GM12878 (cell line): ENCODE results near the gene NAB1. TPM values are rescaled to one million over a fixed set of nuclear protein-coding genes. Genes with fewer than 3 reads are reported as not detected.

Experiments
- BCL11A ChIP-seq: IDR thresholded peaks from 2 replicates; pipeline ENCODE4 v1.6.1; 2011; ENCODE audit warnings: low read depth, low read length
- BCL3 ChIP-seq: IDR thresholded peaks from 2 replicates; pipeline ENCODE4 v1.6.1; 2011; ENCODE audit warnings: borderline replicate concordance, low read depth, mild to moderate bottlenecking, moderate library complexity, low read length; ENCODE audit not compliant: insufficient read depth, poor library complexity, severe bottlenecking
- CEBPB ChIP-seq, 2 experiments: fragments of 150-350 bp in 1 of 2; IDR thresholded peaks; 2 replicates each; pipeline ENCODE4 v1.6.1; 2012 to 2014; ENCODE audit warnings: low read depth in 2 of 2, low read length in 2 of 2, borderline replicate concordance in 1 of 2, inconsistent platforms in 1 of 2
- FOS ChIP-seq: IDR thresholded peaks from 3 replicates; pipeline ENCODE4 v1.6.1; 2011; ENCODE audit warnings: borderline replicate concordance; ENCODE audit not compliant: insufficient read length; ENCODE audit errors: extremely low read depth
- GABPA ChIP-seq: IDR thresholded peaks from 2 replicates; pipeline ENCODE4 v1.6.1; 2014; ENCODE audit warnings: antibody characterized with exemption, low read depth, mild to moderate bottlenecking, inconsistent platforms
- HDAC2 ChIP-seq: fragments of 200-600 bp; sonication (generic); IDR thresholded peaks from 2 replicates; pipeline ENCODE4 v1.6.1; 2017
- HDAC6 ChIP-seq: fragments of 200-600 bp; sonication (generic); IDR thresholded peaks from one replicate; pipeline ENCODE4 v1.8.0; 2017; ENCODE audit warnings: antibody characterized with exemption; ENCODE audit not compliant: unreplicated experiment
- IKZF2 ChIP-seq, 2 experiments: fragments of 450-650 bp; IDR thresholded peaks; 2 replicates each; pipeline ENCODE4 v1.6.1; 2017; ENCODE audit warnings: mild to moderate bottlenecking in 2 of 2, moderate library complexity in 2 of 2
- JUNB ChIP-seq: IDR thresholded peaks from 2 replicates; pipeline ENCODE4 v1.6.1; 2016; ENCODE audit warnings: antibody characterized with exemption, mild to moderate bottlenecking
- KLF5 ChIP-seq: fragments of 450-650 bp; IDR thresholded peaks from 2 replicates; pipeline ENCODE4 v1.6.1; 2014; ENCODE audit warnings: mild to moderate bottlenecking; ENCODE audit not compliant: partially characterized antibody
- MTA3 ChIP-seq: IDR thresholded peaks from 2 replicates; pipeline ENCODE4 v1.6.1; 2012; ENCODE audit warnings: low read length, inconsistent platforms, borderline replicate concordance
- NBN ChIP-seq: fragments of 450-650 bp; IDR thresholded peaks from 2 replicates; pipeline ENCODE4 v1.6.1; 2016
- NFIC ChIP-seq: IDR thresholded peaks from 2 replicates; pipeline ENCODE4 v1.6.1; 2012; ENCODE audit warnings: low read depth, mild to moderate bottlenecking, inconsistent platforms, low read length, moderate library complexity
- NFXL1 ChIP-seq: fragments of 450-650 bp; IDR thresholded peaks from 2 replicates; pipeline ENCODE4 v1.6.1; 2017; ENCODE audit warnings: antibody characterized with exemption, mild to moderate bottlenecking, borderline replicate concordance
- PAX5 ChIP-seq: IDR thresholded peaks from 2 replicates; pipeline ENCODE4 v1.6.1; 2011; ENCODE audit warnings: low read depth, low read length, borderline replicate concordance
- RAD51 ChIP-seq: fragments of 450-650 bp; IDR thresholded peaks from 2 replicates; pipeline ENCODE4 v1.6.1; 2016; ENCODE audit warnings: moderate library complexity, mild to moderate bottlenecking, inconsistent platforms
- SMC3 ChIP-seq: IDR thresholded peaks from 2 replicates; pipeline ENCODE4 v1.6.1; 2011; ENCODE audit warnings: low read length, improper control_type of control experiment, borderline replicate concordance
- TAF1 ChIP-seq: IDR thresholded peaks from 2 replicates; pipeline ENCODE4 v1.6.1; 2011; ENCODE audit warnings: mild to moderate bottlenecking, low read depth, low read length, borderline replicate concordance
- TCF12 ChIP-seq: IDR thresholded peaks from 2 replicates; pipeline ENCODE4 v1.6.1; 2011; ENCODE audit warnings: low read depth, mild to moderate bottlenecking, low read length
- WRNIP1 ChIP-seq: IDR thresholded peaks from 2 replicates; pipeline ENCODE4 v1.6.1; 2011; ENCODE audit warnings: low read depth, low read length, improper control_type of control experiment, borderline replicate concordance
- YY1 ChIP-seq: IDR thresholded peaks from 2 replicates; pipeline ENCODE4 v1.6.1; 2011; ENCODE audit warnings: low read depth, mild to moderate bottlenecking, low read length
- ZNF384 ChIP-seq: IDR thresholded peaks from 2 replicates; pipeline ENCODE4 v1.6.1; 2012; ENCODE audit warnings: low read depth, mild to moderate bottlenecking, low read length, improper control_type of control experiment, borderline replicate concordance
- ZNF622 ChIP-seq: fragments of 450-650 bp; IDR thresholded peaks from 2 replicates; pipeline ENCODE4 v1.6.1; 2017; ENCODE audit warnings: mild to moderate bottlenecking, inconsistent platforms
- ZSCAN29 ChIP-seq: fragments of 450-650 bp; IDR thresholded peaks from 2 replicates; pipeline ENCODE4 v1.6.1; 2017; ENCODE audit warnings: mild to moderate bottlenecking, moderate library complexity
- polyA plus RNA-seq, 11 experiments: library from polyadenylated mRNA; depleted of rRNA in 4 of 11; unstranded in 6 of 11; stranded (reverse) in 5 of 11; fragments of >200 nt; fragmentation: Nextera tagmentation in 4 of 11; fragmentation: Illumina TruSeq in 1 of 11; extraction: Ambion mirVana in 4 of 11; extraction: Trizol in 1 of 11; gene quantifications; 1 replicate in 1 of 11; 2 replicates in 10 of 11; pipeline versions ENCODE4 v1.2.1 to v1.2.3, GENCODE V29; 2011 to 2016; ENCODE audit warnings: inconsistent platforms in 2 of 11, missing spikeins in 2 of 11, low read depth in 1 of 11
- total RNA-seq, 4 experiments: library from RNA; depleted of rRNA in 3 of 4; stranded (reverse); fragments of >200 nt in 3 of 4; fragmentation: Illumina TruSeq in 1 of 4; extraction: Trizol in 1 of 4; gene quantifications; 2 replicates each; pipeline versions ENCODE4 v1.2.1 to v1.2.3, GENCODE V29; 2013 to 2021
- TF ChIP-seq, protein P1 (sequence below): fragments of 450-650 bp; formaldehyde crosslinking; IDR thresholded peaks from 2 replicates; pipeline ENCODE4 v1.4.0; 2022; ENCODE audit warnings: mild to moderate bottlenecking, moderate library complexity
- TF ChIP-seq, protein P2 (sequence below): fragments of 450-650 bp; IDR thresholded peaks from 2 replicates; pipeline ENCODE4 v1.6.1; 2017; ENCODE audit warnings: borderline replicate concordance

NAB1 gene
- total and polyA plus RNA-seq, 10 of the 15 experiments (the other 5 are each of a cell fraction or from before 2014, with no cell fraction given), result 4.5 to 39.6 (median 23.0) TPM

- TF ChIP-seq, protein P1, sequence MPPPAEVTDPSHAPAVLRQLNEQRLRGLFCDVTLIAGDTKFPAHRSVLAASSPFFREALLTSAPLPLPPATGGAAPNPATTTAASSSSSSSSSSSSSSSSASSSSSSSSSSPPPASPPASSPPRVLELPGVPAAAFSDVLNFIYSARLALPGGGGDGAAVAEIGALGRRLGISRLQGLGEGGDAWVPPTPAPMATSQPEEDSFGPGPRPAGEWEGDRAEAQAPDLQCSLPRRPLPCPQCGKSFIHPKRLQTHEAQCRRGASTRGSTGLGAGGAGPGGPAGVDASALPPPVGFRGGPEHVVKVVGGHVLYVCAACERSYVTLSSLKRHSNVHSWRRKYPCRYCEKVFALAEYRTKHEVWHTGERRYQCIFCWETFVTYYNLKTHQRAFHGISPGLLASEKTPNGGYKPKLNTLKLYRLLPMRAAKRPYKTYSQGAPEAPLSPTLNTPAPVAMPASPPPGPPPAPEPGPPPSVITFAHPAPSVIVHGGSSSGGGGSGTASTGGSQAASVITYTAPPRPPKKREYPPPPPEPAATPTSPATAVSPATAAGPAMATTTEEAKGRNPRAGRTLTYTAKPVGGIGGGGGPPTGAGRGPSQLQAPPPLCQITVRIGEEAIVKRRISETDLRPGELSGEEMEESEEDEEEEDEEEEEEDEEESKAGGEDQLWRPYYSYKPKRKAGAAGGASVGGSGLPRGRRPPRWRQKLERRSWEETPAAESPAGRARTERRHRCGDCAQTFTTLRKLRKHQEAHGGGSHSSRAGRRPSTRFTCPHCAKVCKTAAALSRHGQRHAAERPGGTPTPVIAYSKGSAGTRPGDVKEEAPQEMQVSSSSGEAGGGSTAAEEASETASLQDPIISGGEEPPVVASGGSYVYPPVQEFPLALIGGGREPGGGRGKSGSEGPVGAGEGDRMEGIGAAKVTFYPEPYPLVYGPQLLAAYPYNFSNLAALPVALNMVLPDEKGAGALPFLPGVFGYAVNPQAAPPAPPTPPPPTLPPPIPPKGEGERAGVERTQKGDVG, result no peak
- TF ChIP-seq ZNF384 (no peak), BCL11A (0 out of 2 replicates have a peak, but pooled peaks have one; percentile 17), FOS (peak; percentile 1), NFXL1 (no peak), CEBPB (IDR thresholded peaks at IDR 0.05; ENCODE audit: borderline replicate concordance in 1 of 2, low read depth in 2 of 2, low read length in 2 of 2) (no peak), NBN (0 out of 2 replicates have a peak, but pooled peaks have one; percentile 44), HDAC6 (no peak), PAX5 (0 out of 2 replicates have a peak, but pooled peaks have one; percentile 34), IKZF2 (IDR thresholded peaks at IDR 0.05) (peak; percentile 22 to 29; a peak in 2 of 4 replicates), YY1 (no peak), ZNF622 (no peak), TAF1 (no peak), GABPA (0 out of 2 replicates have a peak, but pooled peaks have one; percentile 13), SMC3 (no peak), ZSCAN29 (no peak), WRNIP1 (no peak), TCF12 (no peak), MTA3 (no peak), HDAC2 (no peak), RAD51 (no peak), NFIC (no peak; the same call in 1 of the 2 replicates), KLF5 (peak; percentile 48), JUNB (peak; percentile 77), BCL3 (no peak)
- TF ChIP-seq, protein P2, sequence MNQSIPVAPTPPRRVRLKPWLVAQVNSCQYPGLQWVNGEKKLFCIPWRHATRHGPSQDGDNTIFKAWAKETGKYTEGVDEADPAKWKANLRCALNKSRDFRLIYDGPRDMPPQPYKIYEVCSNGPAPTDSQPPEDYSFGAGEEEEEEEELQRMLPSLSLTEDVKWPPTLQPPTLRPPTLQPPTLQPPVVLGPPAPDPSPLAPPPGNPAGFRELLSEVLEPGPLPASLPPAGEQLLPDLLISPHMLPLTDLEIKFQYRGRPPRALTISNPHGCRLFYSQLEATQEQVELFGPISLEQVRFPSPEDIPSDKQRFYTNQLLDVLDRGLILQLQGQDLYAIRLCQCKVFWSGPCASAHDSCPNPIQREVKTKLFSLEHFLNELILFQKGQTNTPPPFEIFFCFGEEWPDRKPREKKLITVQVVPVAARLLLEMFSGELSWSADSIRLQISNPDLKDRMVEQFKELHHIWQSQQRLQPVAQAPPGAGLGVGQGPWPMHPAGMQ, result no peak
Observed at GRCh38 chr2:190670182-190670946, 21.5 kb downstream of the NAB1 start (continued).
